ENCODE results near the gene AMDHD2.

Gene AMDHD2

GRCh38 chr16:2529961-2530628, 9.9 kb downstream of the AMDHD2 start:
- peak; percentile 64 for DNase-seq (ENCODE audit: low spot score)
- Histone ChIP-seq H3K27ac (ENCODE audit: poor library complexity, severe bottlenecking) (no peak overlapping the region), H3K36me3 (ENCODE audit: low read depth) (peaks cover 2% of the 10 kb centered on the region), H3K4me1 (ENCODE audit: insufficient read depth, poor library complexity, severe bottlenecking) (no peaks in the 10 kb centered on the region), H3K4me3 (ENCODE audit: severe bottlenecking) (no peak overlapping the region), H3K9me3 (ENCODE audit: severe bottlenecking) (no peaks in the 10 kb centered on the region), H3K27me3 (ENCODE audit: insufficient read depth, poor library complexity, severe bottlenecking) (no peaks in the 10 kb centered on the region)
- TF ChIP-seq CTCF (IDR thresholded peaks at IDR 0.05; ENCODE audit: poor library complexity, severe bottlenecking), result no peak
- ATAC-seq (ENCODE audit: low read depth), result no peak

- ATAC-seq (ENCODE audit: low read depth) (no peak), DNase-seq (ENCODE audit: low spot score) (peak; percentile 59)
- Histone ChIP-seq H3K27ac (ENCODE audit: poor library complexity, severe bottlenecking) (peak overlapping the region; percentile 56), H3K27me3 (ENCODE audit: insufficient read depth, poor library complexity, severe bottlenecking) (no peaks in the 10 kb centered on the region), H3K36me3 (ENCODE audit: low read depth) (no peaks in the 10 kb centered on the region; the same call in 1 of the 2 replicates), H3K4me3 (ENCODE audit: severe bottlenecking) (no peak overlapping the region), H3K4me1 (ENCODE audit: insufficient read depth, poor library complexity, severe bottlenecking) (no peaks in the 10 kb centered on the region), H3K9me3 (ENCODE audit: severe bottlenecking) (no peaks in the 10 kb centered on the region)
- TF ChIP-seq CTCF (IDR thresholded peaks at IDR 0.05; ENCODE audit: poor library complexity, severe bottlenecking), result no peak
Measured at GRCh38 chr16:2530629-2531318, 10.6 kb downstream of the AMDHD2 start.

- no peaks in the 10 kb centered on the region for H3K36me3 ChIP-seq (ENCODE audit: low read depth)
- peak within 1 kb of the TSS; percentile 35 for H3K4me3 ChIP-seq (ENCODE audit: severe bottlenecking)
- ATAC-seq (ENCODE audit: low read depth), result peak; percentile 1; the same call in 2 of the 3 replicates
- H3K27ac ChIP-seq (ENCODE audit: poor library complexity, severe bottlenecking), result peak within 1 kb of the TSS; percentile 56
- H3K9me3 ChIP-seq (ENCODE audit: severe bottlenecking), result no peaks in the 10 kb centered on the region
- H3K27me3 ChIP-seq (ENCODE audit: insufficient read depth, poor library complexity, severe bottlenecking), result no peaks in the 10 kb centered on the region
- no peak for DNase-seq (ENCODE audit: low spot score)
- TF ChIP-seq CTCF (IDR thresholded peaks at IDR 0.05; ENCODE audit: poor library complexity, severe bottlenecking), result no peak
- H3K4me1 ChIP-seq (ENCODE audit: insufficient read depth, poor library complexity, severe bottlenecking), result no peaks in the 10 kb centered on the region
Measured at GRCh38 chr16:2531371-2531695, 11.2 kb downstream of the AMDHD2 start, which contains the start of gene CEMP1. Gene CEMP1, minus strand, starts transcription at chr16:2531408. Its CDS starts 335 bp downstream, at chr16:2531073.

GRCh38 chr16:2531696-2532493, 11.7 kb downstream of the AMDHD2 start:
- no peak for TF ChIP-seq CTCF (IDR thresholded peaks at IDR 0.05; ENCODE audit: poor library complexity, severe bottlenecking)
- H3K9me3 ChIP-seq (ENCODE audit: severe bottlenecking), result no peaks in the 10 kb centered on the region
- H3K27ac ChIP-seq (ENCODE audit: poor library complexity, severe bottlenecking), result peak overlapping the region; percentile 56
- H3K27me3 ChIP-seq (ENCODE audit: insufficient read depth, poor library complexity, severe bottlenecking), result no peaks in the 10 kb centered on the region
- H3K4me3 ChIP-seq (ENCODE audit: severe bottlenecking), result peak overlapping the region; percentile 35
- H3K4me1 ChIP-seq (ENCODE audit: insufficient read depth, poor library complexity, severe bottlenecking), result peaks cover 4% of the 10 kb centered on the region
- DNase-seq (ENCODE audit: low spot score) (peak; percentile 98), ATAC-seq (ENCODE audit: low read depth) (peak; percentile 87)
- no peaks in the 10 kb centered on the region for H3K36me3 ChIP-seq (ENCODE audit: low read depth)

Measured in RWPE2 (cell line).